ENCODE measurements around the gene HDAC1. TPM values are rescaled to one million over a fixed set of nuclear protein-coding genes. Genes with fewer than 3 reads are reported as not detected.
"Not testable (repeated sequence)": the region's sequence is repeated elsewhere in the genome, so short reads cannot be mapped to it uniquely, and the experiment has no call there.

Gene HDAC1
- total RNA-seq, 1 donor from 2014 or later = 37.6 TPM

- peaks cover 45 to 59% (median 49%) of the 10 kb centered on the region in 3 donors for H3K27me3 ChIP-seq (ENCODE audit: control insufficient read depth in 3 of 3, insufficient read depth in 3 of 3, low read length in 3 of 3)
- no peaks in the 10 kb centered on the region for H3K9me3 ChIP-seq (ENCODE audit: control insufficient read depth in 3 of 3, low read length in 3 of 3)
- no peak overlapping the region for H3K4me3 ChIP-seq (ENCODE audit: low read length in 3 of 3)
- H3K4me1 ChIP-seq (ENCODE audit: control insufficient read depth in 3 of 3, insufficient read depth in 3 of 3, low read length in 3 of 3) = no peaks in the 10 kb centered on the region
- no peak overlapping the region for H3K27ac ChIP-seq (ENCODE audit: low read depth, low read length)
- no peak overlapping the region for H3K9ac ChIP-seq (ENCODE audit: low read depth in 1 of 3, low read length in 3 of 3)
- H3K36me3 ChIP-seq (ENCODE audit: control insufficient read depth in 3 of 3, insufficient read depth in 3 of 3, low read length in 3 of 3) = no peaks in the 10 kb centered on the region
These were observed 17.1 kb upstream of the HDAC1 start for GRCh38 chr1:32274646-32275340.

- Histone ChIP-seq H3K4me1 (ENCODE audit: control insufficient read depth in 3 of 3, insufficient read depth in 3 of 3, low read length in 3 of 3) (no peaks in the 10 kb centered on the region), H3K27me3 (ENCODE audit: control insufficient read depth in 3 of 3, insufficient read depth in 3 of 3, low read length in 3 of 3) (peaks cover 47 to 59% (median 49%) of the 10 kb centered on the region in 3 donors)
These were observed 16.5 kb upstream of the HDAC1 start for GRCh38 chr1:32275424-32275823.

GRCh38 chr1:32276032-32276782 is 15.7 kb upstream of the HDAC1 start:
- H3K4me1 ChIP-seq (ENCODE audit: control insufficient read depth in 3 of 3, insufficient read depth in 3 of 3, low read length in 3 of 3) = no peaks in the 10 kb centered on the region
- no peak overlapping the region for H3K9ac ChIP-seq (ENCODE audit: low read depth in 1 of 3, low read length in 3 of 3)
- H3K27me3 ChIP-seq (ENCODE audit: control insufficient read depth in 3 of 3, insufficient read depth in 3 of 3, low read length in 3 of 3) = peaks cover 47 to 57% (median 49%) of the 10 kb centered on the region in 3 donors
- H3K27ac ChIP-seq (ENCODE audit: low read depth, low read length) = no peak overlapping the region
- no peaks in the 10 kb centered on the region for H3K36me3 ChIP-seq (ENCODE audit: control insufficient read depth in 3 of 3, insufficient read depth in 3 of 3, low read length in 3 of 3)
- H3K4me3 ChIP-seq (ENCODE audit: low read length in 3 of 3) = no peak overlapping the region
- no peaks in the 10 kb centered on the region for H3K9me3 ChIP-seq (ENCODE audit: control insufficient read depth in 3 of 3, low read length in 3 of 3)

More at GRCh38 chr1:32275424-32275823, 16.5 kb upstream of the HDAC1 start:
- no peaks in the 10 kb centered on the region for H3K36me3 ChIP-seq (ENCODE audit: control insufficient read depth in 3 of 3, insufficient read depth in 3 of 3, low read length in 3 of 3)
- no peak overlapping the region for H3K4me3 ChIP-seq (ENCODE audit: low read length in 3 of 3)
- H3K9me3 ChIP-seq (ENCODE audit: control insufficient read depth in 3 of 3, low read length in 3 of 3) = no peaks in the 10 kb centered on the region
- H3K9ac ChIP-seq (ENCODE audit: low read depth in 1 of 3, low read length in 3 of 3) = no peak overlapping the region
- H3K27ac ChIP-seq (ENCODE audit: low read depth, low read length) = no peak overlapping the region

- H3K4me3 ChIP-seq (ENCODE audit: low read length in 3 of 3); H3K27ac ChIP-seq (ENCODE audit: low read depth, low read length): not testable (repeated sequence)
These were observed 7.1 kb upstream of the HDAC1 start for GRCh38 chr1:32284777-32285176.

DNA sequence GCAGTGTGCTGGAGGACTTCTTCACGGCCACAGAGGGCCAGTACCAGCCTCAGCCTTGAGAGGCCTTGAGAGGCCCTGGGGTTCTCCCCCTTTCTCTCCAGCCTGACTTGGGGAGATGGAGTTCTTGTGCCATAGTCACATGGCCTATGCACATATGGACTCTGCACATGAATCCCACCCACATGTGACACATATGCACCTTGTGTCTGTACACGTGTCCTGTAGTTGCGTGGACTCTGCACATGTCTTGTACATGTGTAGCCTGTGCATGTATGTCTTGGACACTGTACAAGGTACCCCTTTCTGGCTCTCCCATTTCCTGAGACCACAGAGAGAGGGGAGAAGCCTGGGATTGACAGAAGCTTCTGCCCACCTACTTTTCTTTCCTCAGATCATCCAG is 6.2 kb upstream of the HDAC1 start:
- Histone ChIP-seq H3K9me3 (ENCODE audit: control insufficient read depth in 3 of 3, low read length in 3 of 3) (no peaks in the 10 kb centered on the region), H3K4me3 (ENCODE audit: low read length in 3 of 3) (no peak overlapping the region), H3K27ac (ENCODE audit: low read depth, low read length) (no peak overlapping the region), H3K9ac (ENCODE audit: low read depth in 1 of 3, low read length in 3 of 3) (no peak overlapping the region), H3K36me3 (ENCODE audit: control insufficient read depth in 3 of 3, insufficient read depth in 3 of 3, low read length in 3 of 3) (no peaks in the 10 kb centered on the region), H3K27me3 (ENCODE audit: control insufficient read depth in 3 of 3, insufficient read depth in 3 of 3, low read length in 3 of 3) (no peaks in the 10 kb centered on the region), H3K4me1 (ENCODE audit: control insufficient read depth in 3 of 3, insufficient read depth in 3 of 3, low read length in 3 of 3) (no peaks in the 10 kb centered on the region)

More at GRCh38 chr1:32284777-32285176, 7.1 kb upstream of the HDAC1 start:
- not testable (repeated sequence) for H3K4me1 ChIP-seq (ENCODE audit: control insufficient read depth in 3 of 3, insufficient read depth in 3 of 3, low read length in 3 of 3); H3K9me3 ChIP-seq (ENCODE audit: control insufficient read depth in 3 of 3, low read length in 3 of 3); H3K9ac ChIP-seq (ENCODE audit: low read depth in 1 of 3, low read length in 3 of 3); H3K27me3 ChIP-seq (ENCODE audit: control insufficient read depth in 3 of 3, insufficient read depth in 3 of 3, low read length in 3 of 3); H3K36me3 ChIP-seq (ENCODE audit: control insufficient read depth in 3 of 3, insufficient read depth in 3 of 3, low read length in 3 of 3)

- H3K36me3 ChIP-seq (ENCODE audit: control insufficient read depth in 3 of 3, insufficient read depth in 3 of 3, low read length in 3 of 3) = no peaks in the 10 kb centered on the region
- no peak overlapping the region for H3K27ac ChIP-seq (ENCODE audit: low read depth, low read length)
These were observed 5.1 kb upstream of the HDAC1 start for GRCh38 chr1:32286763-32287162.

DNA sequence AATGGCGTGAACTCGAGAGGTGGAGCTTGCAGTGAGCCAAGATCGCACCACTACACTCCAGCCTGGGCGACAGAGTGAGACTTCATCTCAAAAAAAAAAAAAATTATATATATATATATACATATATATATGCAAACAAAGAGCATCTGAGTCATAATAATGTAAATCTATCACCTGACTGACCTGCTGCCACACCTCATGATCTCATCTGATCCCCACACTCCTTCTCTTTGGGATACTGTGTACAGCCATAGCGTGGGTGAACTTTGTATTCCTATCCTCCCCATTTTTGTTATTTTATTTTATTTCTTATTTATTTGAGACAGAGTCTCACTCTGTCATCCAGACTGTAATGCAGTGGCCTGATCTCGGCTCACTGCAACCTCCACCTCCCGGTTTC is 2.6 kb upstream of the HDAC1 start:
- no peak overlapping the region for H3K9ac ChIP-seq (ENCODE audit: low read depth in 1 of 3, low read length in 3 of 3)
- H3K9me3 ChIP-seq (ENCODE audit: control insufficient read depth in 3 of 3, low read length in 3 of 3) = no peaks in the 10 kb centered on the region
- no peaks in the 10 kb centered on the region for H3K27me3 ChIP-seq (ENCODE audit: control insufficient read depth in 3 of 3, insufficient read depth in 3 of 3, low read length in 3 of 3)
- peaks cover 3 to 12% (median 7%) of the 10 kb centered on the region in 3 donors for H3K4me1 ChIP-seq (ENCODE audit: control insufficient read depth in 3 of 3, insufficient read depth in 3 of 3, low read length in 3 of 3)
- no peak overlapping the region for H3K27ac ChIP-seq (ENCODE audit: low read depth, low read length)
- no peak overlapping the region for H3K4me3 ChIP-seq (ENCODE audit: low read length in 3 of 3)
- H3K36me3 ChIP-seq (ENCODE audit: control insufficient read depth in 3 of 3, insufficient read depth in 3 of 3, low read length in 3 of 3) = no peaks in the 10 kb centered on the region

More at GRCh38 chr1:32286763-32287162, 5.1 kb upstream of the HDAC1 start:
- no peak overlapping the region for H3K9ac ChIP-seq (ENCODE audit: low read depth in 1 of 3, low read length in 3 of 3)
- H3K27me3 ChIP-seq (ENCODE audit: control insufficient read depth in 3 of 3, insufficient read depth in 3 of 3, low read length in 3 of 3) = no peaks in the 10 kb centered on the region
- H3K4me3 ChIP-seq (ENCODE audit: low read length in 3 of 3) = no peak overlapping the region
- no peaks in the 10 kb centered on the region for H3K9me3 ChIP-seq (ENCODE audit: control insufficient read depth in 3 of 3, low read length in 3 of 3)
- H3K4me1 ChIP-seq (ENCODE audit: control insufficient read depth in 3 of 3, insufficient read depth in 3 of 3, low read length in 3 of 3) = peaks cover 0 to 3% (median 3%) of the 10 kb centered on the region in 3 donors

- Histone ChIP-seq H3K9ac (ENCODE audit: low read depth in 1 of 3, low read length in 3 of 3) (peak overlapping the region; percentile 73 to 87 (median 82)), H3K27ac (ENCODE audit: low read depth, low read length) (peak overlapping the region; percentile 69), H3K27me3 (ENCODE audit: control insufficient read depth in 3 of 3, insufficient read depth in 3 of 3, low read length in 3 of 3) (no peaks in the 10 kb centered on the region), H3K4me3 (ENCODE audit: low read length in 3 of 3) (peak overlapping the region; percentile 73 to 91 (median 80)), H3K4me1 (ENCODE audit: control insufficient read depth in 3 of 3, insufficient read depth in 3 of 3, low read length in 3 of 3) (peaks cover 3 to 12% (median 7%) of the 10 kb centered on the region in 3 donors), H3K9me3 (ENCODE audit: control insufficient read depth in 3 of 3, low read length in 3 of 3) (no peaks in the 10 kb centered on the region), H3K36me3 (ENCODE audit: control insufficient read depth in 3 of 3, insufficient read depth in 3 of 3, low read length in 3 of 3) (no peaks in the 10 kb centered on the region)
These were observed 657 bp upstream of the HDAC1 start for GRCh38 chr1:32291145-32291707.

GRCh38 chr1:32298211-32298610 is 6.3 kb downstream of the HDAC1 start:
- not testable (repeated sequence) for H3K27me3 ChIP-seq (ENCODE audit: control insufficient read depth in 3 of 3, insufficient read depth in 3 of 3, low read length in 3 of 3); H3K4me3 ChIP-seq (ENCODE audit: low read length in 3 of 3); H3K4me1 ChIP-seq (ENCODE audit: control insufficient read depth in 3 of 3, insufficient read depth in 3 of 3, low read length in 3 of 3); H3K36me3 ChIP-seq (ENCODE audit: control insufficient read depth in 3 of 3, insufficient read depth in 3 of 3, low read length in 3 of 3); H3K9me3 ChIP-seq (ENCODE audit: control insufficient read depth in 3 of 3, low read length in 3 of 3); H3K27ac ChIP-seq (ENCODE audit: low read depth, low read length); H3K9ac ChIP-seq (ENCODE audit: low read depth in 1 of 3, low read length in 3 of 3)

GRCh38 chr1:32299327-32299726 is 7.4 kb downstream of the HDAC1 start:
- H3K27ac ChIP-seq (ENCODE audit: low read depth, low read length) = no peak overlapping the region
- peaks cover 12 to 16% (median 12%) of the 10 kb centered on the region in 3 donors for H3K36me3 ChIP-seq (ENCODE audit: control insufficient read depth in 3 of 3, insufficient read depth in 3 of 3, low read length in 3 of 3)
- no peak overlapping the region for H3K9ac ChIP-seq (ENCODE audit: low read depth in 1 of 3, low read length in 3 of 3)
- no peaks in the 10 kb centered on the region for H3K9me3 ChIP-seq (ENCODE audit: control insufficient read depth in 3 of 3, low read length in 3 of 3)
- H3K27me3 ChIP-seq (ENCODE audit: control insufficient read depth in 3 of 3, insufficient read depth in 3 of 3, low read length in 3 of 3) = no peaks in the 10 kb centered on the region
- H3K4me3 ChIP-seq (ENCODE audit: low read length in 3 of 3) = no peak overlapping the region
- H3K4me1 ChIP-seq (ENCODE audit: control insufficient read depth in 3 of 3, insufficient read depth in 3 of 3, low read length in 3 of 3) = no peaks in the 10 kb centered on the region
